DND-41 (cell line): ENCODE data around the gene INTS1.

Experiments used
- ATAC-seq: fragments of 200-7000 bp; cut with Tn5 transposase; 3 replicates; pipeline ENCODE4 v1.9.1; 2021; ENCODE audit warnings: low read depth; ENCODE audit not compliant: insufficient read depth
- DNase-seq: peaks from one replicate; pipeline ENCODE4 v3.0.0-alpha.2; 2020
- H2AFZ ChIP-seq: 2 replicates; pipeline ENCODE4 v1.6.0; 2012; ENCODE audit warnings: low read depth, low read length
- H3K27ac ChIP-seq: 2 replicates; pipeline ENCODE4 v1.5.1; 2012; ENCODE audit warnings: low read length, inconsistent platforms
- H3K27me3 ChIP-seq: fragments of 200-600 bp; sonication (generic); 2 replicates; pipeline ENCODE4 v1.6.0; 2012; ENCODE audit warnings: low read length, mild to moderate bottlenecking, inconsistent platforms; ENCODE audit not compliant: insufficient read depth, poor library complexity
- H3K36me3 ChIP-seq: 2 replicates; pipeline ENCODE4 v1.5.1; 2012; ENCODE audit warnings: low read length, inconsistent platforms; ENCODE audit not compliant: insufficient read depth
- H3K4me1 ChIP-seq: 2 replicates; pipeline ENCODE4 v1.5.1; 2012; ENCODE audit warnings: mild to moderate bottlenecking, low read length; ENCODE audit not compliant: insufficient read depth
- H3K4me2 ChIP-seq: 2 replicates; pipeline ENCODE4 v1.6.0; 2012; ENCODE audit warnings: mild to moderate bottlenecking, moderate library complexity, low read length, inconsistent platforms; ENCODE audit not compliant: insufficient read depth
- H3K4me3 ChIP-seq, 2 experiments: fragments of 200-600 bp in 1 of 2; shearing (Covaris generic) in 1 of 2; 2 replicates each; pipeline ENCODE4 v1.5.1; 2012 to 2016; ENCODE audit warnings: inconsistent platforms in 2 of 2, low read length in 2 of 2, mild to moderate bottlenecking in 2 of 2, low read depth in 1 of 2, moderate library complexity in 1 of 2
- H3K79me2 ChIP-seq: 2 replicates; pipeline ENCODE4 v1.6.0; 2012; ENCODE audit warnings: low read length, inconsistent platforms; ENCODE audit not compliant: insufficient read depth
- H3K9ac ChIP-seq: 2 replicates; pipeline ENCODE4 v1.6.0; 2012; ENCODE audit warnings: low read depth, mild to moderate bottlenecking, inconsistent platforms, low read length, moderate library complexity
- H3K9me3 ChIP-seq: 2 replicates; pipeline ENCODE4 v1.5.1; 2012; ENCODE audit warnings: low read length, moderate library complexity, mild to moderate bottlenecking, inconsistent platforms; ENCODE audit not compliant: insufficient read depth, severe bottlenecking
- H4K20me1 ChIP-seq: 2 replicates; pipeline ENCODE4 v1.6.0; 2012; ENCODE audit warnings: low read length; ENCODE audit not compliant: insufficient read depth
- CTCF ChIP-seq: IDR thresholded peaks from 2 replicates; pipeline ENCODE4 v1.5.1; 2012; ENCODE audit warnings: borderline replicate concordance, low read length, moderate library complexity, mild to moderate bottlenecking; ENCODE audit not compliant: poor library complexity, severe bottlenecking; ENCODE audit errors: extremely low read depth
- EZH2 ChIP-seq: IDR thresholded peaks from 3 replicates; pipeline ENCODE4 v1.6.1; 2012; ENCODE audit warnings: borderline replicate concordance, low read depth, mild to moderate bottlenecking, moderate library complexity, low read length, inconsistent platforms; ENCODE audit not compliant: severe bottlenecking

The INTS1 gene

GRCh38 chr7:1431634-1432380 lies 72.4 kb downstream of the INTS1 start:
- peak; percentile 13; the same call in 1 of the 3 replicates for ATAC-seq
- no peak for TF ChIP-seq EZH2
- no peak for TF ChIP-seq CTCF
- no peaks in the 10 kb centered on the region for H3K27me3 ChIP-seq
- H4K20me1 ChIP-seq = peaks cover 8% of the 10 kb centered on the region
- H3K4me1 ChIP-seq = no peaks in the 10 kb centered on the region
- H3K9me3 ChIP-seq = no peaks in the 10 kb centered on the region
- H3K36me3 ChIP-seq = no peaks in the 10 kb centered on the region
- no peak overlapping the region for H3K27ac ChIP-seq
- H3K4me2 ChIP-seq = no peak overlapping the region
- no peak overlapping the region for H2AFZ ChIP-seq
- DNase-seq = no peak
- H3K9ac ChIP-seq = no peak overlapping the region
- no peak overlapping the region for H3K4me3 ChIP-seq
- H3K79me2 ChIP-seq = no peaks in the 10 kb centered on the region

- H4K20me1 ChIP-seq = peaks cover 8% of the 10 kb centered on the region
- TF ChIP-seq CTCF (no peak), EZH2 (no peak)
- ATAC-seq = no peak
These were observed 73.0 kb downstream of the INTS1 start for GRCh38 chr7:1431226-1431625.

DNA sequence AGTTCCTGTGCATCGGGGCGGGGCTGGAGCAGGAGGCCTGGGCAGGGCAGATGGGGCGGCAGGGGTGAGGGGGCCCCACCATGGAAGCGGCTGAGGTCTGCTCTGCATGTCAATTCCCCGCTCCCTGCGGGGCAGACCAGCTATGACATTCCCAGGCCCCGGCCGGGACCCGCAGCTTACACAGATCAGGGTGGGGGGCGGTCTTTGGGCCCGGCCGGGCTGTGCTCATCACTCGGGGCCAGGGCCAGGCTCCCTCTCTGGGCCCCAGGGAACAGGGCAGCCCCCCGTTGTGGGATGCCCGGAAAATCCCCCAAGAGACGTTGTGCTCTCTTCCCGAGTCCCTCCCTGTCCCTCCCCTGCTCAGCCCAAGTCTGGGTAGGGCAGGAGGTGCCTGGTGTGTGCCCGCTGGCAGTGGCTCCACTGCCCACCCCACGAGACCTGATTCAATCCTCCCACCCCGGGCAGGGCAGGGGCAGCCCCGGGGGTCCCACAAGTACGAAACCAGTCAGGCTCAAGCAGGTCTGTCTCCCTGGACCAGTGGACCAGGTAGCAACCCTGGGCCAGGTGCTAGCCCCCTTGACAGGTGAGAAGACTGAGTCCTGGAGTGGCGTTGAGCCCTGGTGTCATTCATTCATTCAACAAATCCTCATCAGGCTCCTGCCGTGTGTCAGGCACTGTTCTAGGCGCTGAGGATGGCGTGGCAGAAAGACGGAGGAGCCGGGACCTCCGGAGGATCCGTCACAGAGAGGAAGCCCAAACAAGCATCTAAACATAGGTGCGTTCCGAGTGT lies 73.9 kb downstream of the INTS1 start:
- TF ChIP-seq EZH2 (no peak), CTCF (no peak)
- Histone ChIP-seq H3K79me2 (no peaks in the 10 kb centered on the region), H3K4me1 (no peaks in the 10 kb centered on the region), H3K36me3 (no peaks in the 10 kb centered on the region), H3K27me3 (no peaks in the 10 kb centered on the region), H4K20me1 (peaks cover 8% of the 10 kb centered on the region), H2AFZ (no peak overlapping the region), H3K9me3 (no peaks in the 10 kb centered on the region), H3K27ac (no peak overlapping the region), H3K4me2 (no peak overlapping the region), H3K9ac (no peak overlapping the region), H3K4me3 (no peak overlapping the region)
- ATAC-seq = no peak
- no peak for DNase-seq

More at GRCh38 chr7:1431226-1431625, 73.0 kb downstream of the INTS1 start:
- H3K79me2 ChIP-seq = no peaks in the 10 kb centered on the region
- H3K27ac ChIP-seq = no peak overlapping the region
- no peak overlapping the region for H2AFZ ChIP-seq
- no peak overlapping the region for H3K4me2 ChIP-seq
- no peak overlapping the region for H3K4me3 ChIP-seq
- no peaks in the 10 kb centered on the region for H3K27me3 ChIP-seq
- no peaks in the 10 kb centered on the region for H3K4me1 ChIP-seq
- no peak for DNase-seq
- no peaks in the 10 kb centered on the region for H3K9me3 ChIP-seq
- no peak overlapping the region for H3K9ac ChIP-seq
- no peaks in the 10 kb centered on the region for H3K36me3 ChIP-seq
